ENCODE results near the gene DUSP1.
"Not testable (repeated sequence)": the region's sequence is repeated elsewhere in the genome, so short reads cannot be mapped to it uniquely, and the experiment has no call there.

DUSP1 gene

GRCh38 chr5:172788771-172789686, 18.0 kb upstream of the DUSP1 start:
- peak overlapping the region; percentile 50 for H3K27ac ChIP-seq

GRCh38 chr5:172787538-172787937, 16.5 kb upstream of the DUSP1 start:
- H3K27ac ChIP-seq; POLR2A ChIA-PET (ENCODE audit: low non-redundant PET); DNase-seq (ENCODE audit: low spot score): not testable (repeated sequence)
- CTCF ChIA-PET: interaction anchor here (0.6 kb wide), 1 partner anchor 27 kb away, joined by 3 read pairs; no protein-coding TSS in a partner anchor

More at GRCh38 chr5:172788771-172789686, 18.0 kb upstream of the DUSP1 start:
- POLR2A ChIA-PET (ENCODE audit: low non-redundant PET): interaction anchor here (0.7 kb wide), 1 partner anchor 239 kb away, joined by 4 read pairs; no protein-coding TSS in a partner anchor
- no peak for DNase-seq (ENCODE audit: low spot score)
- CTCF ChIA-PET: interaction anchor here (0.7 to 0.9 kb wide), 2 partner anchors 17 to 25 kb away, joined by 4 to 5 read pairs; no protein-coding TSS in a partner anchor
- TF ChIP-seq CTCF (conservative IDR thresholded peaks at IDR 0.05; ENCODE audit: low read depth): no peak

GRCh38 chr5:172786736-172787462, 15.9 kb upstream of the DUSP1 start:
- no peak overlapping the region for H3K27ac ChIP-seq
- POLR2A ChIA-PET (ENCODE audit: low non-redundant PET): no interaction called here
- no peak for TF ChIP-seq CTCF (conservative IDR thresholded peaks at IDR 0.05; ENCODE audit: low read depth)
- CTCF ChIA-PET: interaction anchor here (0.6 kb wide), 1 partner anchor 26 kb away, joined by 3 read pairs; no protein-coding TSS in a partner anchor
- no peak for DNase-seq (ENCODE audit: low spot score)

- no peak for TF ChIP-seq CTCF (conservative IDR thresholded peaks at IDR 0.05; ENCODE audit: low read depth)
- DNase-seq (ENCODE audit: low spot score): no peak
- no peak overlapping the region for H3K27ac ChIP-seq
- CTCF ChIA-PET: no interaction called here
- POLR2A ChIA-PET (ENCODE audit: low non-redundant PET): no interaction called here
Observed at GRCh38 chr5:172785429-172786088, 14.6 kb upstream of the DUSP1 start.

GRCh38 chr5:172784162-172784561, 13.2 kb upstream of the DUSP1 start:
- H3K27ac ChIP-seq; POLR2A ChIA-PET (ENCODE audit: low non-redundant PET); DNase-seq (ENCODE audit: low spot score): not testable (repeated sequence)
- CTCF ChIA-PET: interaction anchor here (0.6 to 1.0 kb wide), 2 partner anchors 14 to 29 kb away, joined by 4 to 6 read pairs; no protein-coding TSS in a partner anchor

- DNase-seq (ENCODE audit: low spot score); H3K27ac ChIP-seq; POLR2A ChIA-PET (ENCODE audit: low non-redundant PET): not testable (repeated sequence)
- CTCF ChIA-PET: interaction anchor here (1.0 to 1.9 kb wide), 2 partner anchors 13 kb away, joined by 5 to 6 read pairs; no protein-coding TSS in a partner anchor
Observed at GRCh38 chr5:172783319-172783718, 12.3 kb upstream of the DUSP1 start.

- no peak overlapping the region for H3K27ac ChIP-seq
- no peak for TF ChIP-seq CTCF (conservative IDR thresholded peaks at IDR 0.05; ENCODE audit: low read depth)
- ChIA-PET POLR2A (ENCODE audit: low non-redundant PET) (no interaction called here), CTCF (interaction anchor here (0.8 to 1.9 kb wide), 2 partner anchors 13 to 16 kb away, joined by 5 read pairs; no protein-coding TSS in a partner anchor)
- DNase-seq (ENCODE audit: low spot score): no peak
Observed at GRCh38 chr5:172782169-172783039, 11.4 kb upstream of the DUSP1 start.

All from RWPE1 (cell line).